HG02763 (cell line): ENCODE results near the gene PARG.
"Not testable (repeated sequence)": the region's sequence is repeated elsewhere in the genome, so short reads cannot be mapped to it uniquely, and the experiment has no call there.

Experiments used
- ATAC-seq: cut with Tn5 transposase; IDR thresholded peaks from one replicate; pipeline ENCODE4 v1.9.1; 2021; ENCODE audit warnings: mild to moderate bottlenecking, moderate library complexity; ENCODE audit not compliant: unreplicated experiment

Gene PARG

DNA sequence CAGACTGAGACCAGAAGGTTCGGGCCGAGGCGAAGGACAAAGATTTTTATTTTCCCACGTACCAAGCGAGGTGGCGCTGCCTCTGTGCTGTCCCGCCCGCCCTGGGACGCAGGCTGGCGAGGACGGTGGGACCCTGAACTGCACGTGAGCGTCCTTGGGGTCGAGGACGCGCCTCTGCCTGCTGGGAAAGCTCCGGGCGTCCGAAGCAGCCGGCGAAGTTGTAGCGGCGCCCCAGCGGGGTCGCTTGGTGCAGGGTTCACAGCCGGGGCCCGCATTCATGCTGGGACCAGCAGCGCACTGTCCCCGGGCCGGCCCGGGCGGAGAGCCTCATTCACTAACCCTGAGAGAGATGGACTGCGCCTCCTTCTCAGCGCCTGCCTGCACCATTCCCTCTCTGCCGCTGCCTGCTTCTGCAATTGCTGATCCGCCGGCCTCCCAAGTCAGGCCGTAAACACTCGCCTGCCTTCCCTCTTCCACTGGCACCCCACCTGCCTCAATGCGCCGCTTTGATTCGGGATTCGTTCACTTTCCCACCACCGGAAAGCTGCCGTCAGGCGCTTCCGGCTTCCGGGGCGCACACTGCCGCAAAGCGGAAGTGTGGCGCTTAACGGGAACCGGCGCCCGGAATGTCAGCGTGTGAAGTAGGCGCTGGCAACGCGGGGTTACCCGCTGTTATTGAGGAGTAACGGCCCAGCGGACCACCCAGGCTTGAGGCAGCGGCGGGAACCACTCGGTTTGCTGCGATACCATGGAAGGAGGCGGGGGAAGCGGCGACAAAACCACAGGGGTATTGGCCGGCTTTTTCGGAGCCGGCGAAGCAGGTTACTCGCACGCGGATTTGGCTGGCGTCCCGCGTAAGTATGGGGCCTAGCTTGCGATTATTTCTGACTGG, at the start of gene PARG, which contains the start of gene TIMM23B:
Gene PARG (minus strand): TSS at position 581 of the 892 bp plus-strand sequence. CDS start 302 bp downstream, at position 279.
Gene TIMM23B (plus strand): TSS at position 607 of the 892 bp plus-strand sequence. CDS start 142 bp downstream, at position 749.
- peak; percentile 76 for ATAC-seq

- ATAC-seq: not testable (repeated sequence)
Observed at GRCh38 chr10:49988376-49988775, 46.5 kb upstream of the PARG start, which contains the start of gene AGAP6. Gene AGAP6 (plus strand): TSS chr10:49988406. CDS start chr10:49988716, 310 bp downstream.

- ATAC-seq: not testable (repeated sequence)
Observed at GRCh38 chr10:49987207-49987606, 45.4 kb upstream of the PARG start.

DNA sequence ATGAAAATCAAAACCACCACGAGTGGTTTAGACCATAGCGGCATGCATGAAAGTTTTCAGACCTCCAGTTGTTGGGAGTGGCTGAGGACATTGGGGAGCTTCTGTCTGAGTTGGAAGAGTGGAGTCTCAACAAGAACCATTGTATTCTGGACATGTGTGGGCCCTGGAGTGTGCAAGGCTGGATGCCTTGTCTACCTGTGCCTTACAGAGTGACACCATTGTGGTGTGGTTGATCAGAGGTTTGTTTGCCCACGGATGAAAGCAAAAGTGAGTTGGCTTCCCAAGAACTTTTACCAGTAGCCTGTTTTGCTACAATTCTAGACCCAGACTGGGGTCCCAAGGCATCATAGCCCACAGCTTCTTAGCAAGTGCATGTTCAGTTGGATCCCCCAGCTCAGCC, 35.9 kb upstream of the PARG start:
- not testable (repeated sequence) for ATAC-seq

DNA sequence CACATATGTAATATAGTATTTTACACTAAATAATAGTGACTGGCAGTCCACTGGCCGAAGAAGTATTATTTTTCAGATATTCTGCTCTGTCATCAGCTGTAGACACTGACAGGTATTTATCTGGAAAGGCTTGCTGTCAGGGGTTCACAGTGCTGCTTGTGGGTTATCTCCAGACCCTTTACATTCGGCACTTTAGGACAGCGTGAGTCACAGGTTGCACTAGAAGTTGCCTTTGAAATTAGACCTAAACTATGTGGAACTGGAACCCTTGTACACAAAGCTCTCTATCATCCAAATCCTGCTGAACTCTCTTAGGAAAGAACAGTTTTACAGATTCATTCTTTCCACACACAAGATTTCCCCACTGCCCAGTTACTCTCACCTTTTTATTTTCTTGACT, 30.3 kb upstream of the PARG start:
- not testable (repeated sequence) for ATAC-seq

- not testable (repeated sequence) for ATAC-seq
Observed at GRCh38 chr10:49971466-49971865, 29.6 kb upstream of the PARG start.

DNA sequence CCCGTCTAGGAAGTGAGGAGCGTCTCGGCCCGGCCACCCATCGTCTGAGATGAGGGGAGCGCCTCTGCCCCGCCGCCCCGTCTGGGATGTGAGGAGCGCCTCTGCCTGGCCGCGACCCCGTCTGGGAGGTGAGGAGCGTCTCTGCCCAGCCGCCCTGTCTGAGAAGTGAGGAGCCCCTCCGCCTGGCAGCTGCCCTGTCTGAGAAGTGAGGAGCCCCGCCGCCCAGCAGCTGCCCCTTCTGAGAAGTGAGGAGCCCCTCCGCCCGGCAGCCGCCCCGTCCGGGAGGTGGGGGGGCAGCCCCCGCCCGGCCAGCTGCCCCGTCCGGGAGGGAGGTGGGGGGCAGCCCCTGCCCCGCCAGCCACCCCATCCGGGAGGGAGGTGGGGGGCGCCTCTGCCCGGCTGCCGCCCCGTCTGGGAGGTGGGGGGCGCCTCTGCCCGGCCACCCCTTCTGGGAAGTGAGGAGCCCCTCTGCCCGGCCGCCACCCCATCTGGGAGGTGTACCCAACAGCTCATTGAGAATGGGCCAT, 28.6 kb upstream of the PARG start:
- ATAC-seq: not testable (repeated sequence)

DNA sequence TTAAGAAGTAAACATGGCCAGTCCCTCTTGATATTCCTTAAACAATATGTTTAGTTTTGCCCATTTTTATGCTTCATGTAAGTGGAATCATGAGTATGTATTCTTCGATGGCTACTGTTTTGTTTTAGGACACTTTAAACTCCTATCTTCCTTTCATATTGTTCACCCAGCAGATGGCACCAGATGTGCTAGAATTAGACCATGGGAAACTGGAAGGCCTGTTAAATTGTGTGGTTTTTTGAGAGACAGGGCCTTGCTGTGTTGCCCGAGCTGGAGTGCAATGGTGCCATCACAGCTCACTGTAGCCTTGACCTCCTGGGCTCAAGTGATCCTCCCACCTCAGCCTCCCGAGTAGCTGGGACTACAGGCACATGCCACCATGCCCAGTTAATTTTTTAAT, 11.3 kb upstream of the PARG start:
- not testable (repeated sequence) for ATAC-seq

DNA sequence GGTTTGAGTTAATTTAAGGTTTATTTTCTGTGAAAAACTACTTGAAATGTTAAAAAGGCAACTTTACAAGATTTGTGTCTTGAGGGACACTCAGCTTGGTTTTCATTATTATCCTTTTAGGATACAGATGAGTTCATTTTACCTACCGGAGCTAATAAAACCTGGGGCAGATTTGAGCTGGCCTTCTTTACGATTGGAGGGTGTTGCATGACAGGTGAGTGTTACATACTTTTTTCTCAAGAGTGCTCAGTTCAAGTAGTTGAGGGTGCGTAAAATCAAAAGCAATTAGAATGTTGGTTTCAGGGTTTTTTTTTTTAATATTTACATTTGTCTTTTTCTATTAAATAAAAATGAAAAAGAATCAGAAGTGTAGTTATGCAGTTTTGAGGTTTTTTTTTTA, 10.2 kb upstream of the PARG start:
- ATAC-seq: not testable (repeated sequence)

GRCh38 chr10:49948737-49949136, 6.9 kb upstream of the PARG start:
- not testable (repeated sequence) for ATAC-seq

DNA sequence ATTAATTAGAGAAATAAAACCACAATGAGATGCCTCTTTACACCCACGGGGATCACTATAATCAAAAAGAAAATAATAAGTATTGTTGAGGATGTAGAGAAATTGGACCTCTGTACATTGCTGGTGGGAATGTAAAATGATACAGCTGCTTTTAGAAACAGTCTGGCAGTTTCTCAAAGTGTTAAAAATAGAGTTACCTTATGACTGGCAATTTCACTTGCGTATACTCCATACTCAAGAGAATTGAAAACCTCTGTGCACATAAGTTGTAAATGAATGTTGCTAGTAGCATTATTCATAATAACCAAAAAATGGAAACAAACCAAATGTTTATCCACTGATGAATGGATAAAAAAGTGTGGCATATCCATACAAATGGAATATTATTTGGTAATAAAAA, 6.3 kb upstream of the PARG start:
- peak; percentile 57 for ATAC-seq

- not testable (repeated sequence) for ATAC-seq
Observed at GRCh38 chr10:49943607-49944006, 1.8 kb upstream of the PARG start.

- ATAC-seq: not testable (repeated sequence)
Observed at GRCh38 chr10:49942339-49942705, 495 bp upstream of the PARG start.

DNA sequence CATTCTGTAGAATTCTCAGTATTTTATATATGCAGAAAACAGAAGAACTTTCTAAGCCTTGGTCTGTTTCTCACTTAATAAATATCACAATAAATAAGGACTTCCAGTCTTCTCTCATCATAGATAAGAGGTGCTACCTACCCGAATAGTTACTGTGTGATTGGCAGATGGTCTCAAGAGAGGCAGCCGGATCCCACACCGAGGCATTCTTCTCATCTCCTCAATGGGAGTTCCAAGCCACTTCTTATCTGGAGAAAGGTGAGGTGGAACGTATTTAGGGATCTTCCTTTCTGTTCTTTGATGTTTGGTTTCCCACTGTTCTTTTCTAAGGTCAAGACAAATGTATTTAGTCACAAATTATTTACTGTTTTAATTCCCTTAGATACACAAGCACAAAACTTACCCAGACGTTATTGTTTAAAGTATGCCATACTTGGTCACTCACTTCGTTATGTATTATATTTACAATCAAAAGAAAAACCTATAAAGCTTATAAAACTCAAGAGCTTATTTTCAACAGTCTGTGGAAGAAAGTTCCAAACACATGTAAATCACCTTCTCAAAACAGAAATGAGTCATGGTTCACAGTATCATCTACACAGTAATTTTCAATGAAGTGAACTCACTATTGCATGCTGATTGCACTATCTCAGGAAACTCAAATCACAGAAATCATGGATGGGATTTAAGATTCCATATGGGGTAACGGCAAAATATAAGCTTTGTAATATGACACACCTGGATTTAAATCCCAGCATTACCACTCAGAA, 9.7 kb downstream of the PARG start:
- not testable (repeated sequence) for ATAC-seq

DNA sequence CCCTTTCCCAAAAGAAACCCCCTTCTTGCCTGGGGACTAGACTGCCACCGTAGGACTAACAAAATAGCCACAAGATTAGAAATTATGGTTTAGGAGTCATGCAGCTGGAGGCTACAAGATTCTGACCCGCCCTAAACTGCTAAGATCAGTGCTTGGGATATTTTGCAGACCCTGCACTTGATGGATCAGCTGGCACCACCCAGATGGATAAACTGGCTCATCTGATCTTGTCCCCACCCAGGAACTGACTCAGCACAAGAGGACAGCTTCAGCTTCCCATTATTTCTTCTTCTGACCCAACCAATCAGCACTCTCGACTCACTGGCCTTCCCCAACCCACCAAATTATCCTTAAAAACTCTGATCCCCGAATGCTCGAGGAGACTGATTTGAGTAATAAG, 10.6 kb downstream of the PARG start:
- not testable (repeated sequence) for ATAC-seq

DNA sequence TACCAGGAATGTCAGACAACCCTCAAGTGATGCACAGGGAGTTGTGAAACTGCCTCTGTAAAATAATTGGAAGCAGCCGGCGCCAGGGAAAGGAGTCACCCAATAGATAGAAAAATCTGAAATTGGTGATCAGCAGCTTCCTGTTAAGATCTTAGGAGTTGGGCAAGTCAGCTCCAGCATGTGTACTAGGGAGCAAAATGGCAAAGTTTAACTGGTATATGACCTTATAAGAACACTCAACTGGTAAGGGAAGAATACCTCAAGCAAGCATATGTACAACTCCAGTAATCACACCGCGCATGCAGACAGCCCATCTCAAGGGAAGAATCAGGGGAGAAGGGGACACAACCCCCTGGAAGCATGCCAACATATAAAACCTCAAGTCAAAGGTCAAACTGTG, 18.3 kb downstream of the PARG start:
- not testable (repeated sequence) for ATAC-seq

- ATAC-seq: not testable (repeated sequence)
Observed at GRCh38 chr10:49922041-49922440, 19.8 kb downstream of the PARG start.

GRCh38 chr10:49917927-49918326, 23.9 kb downstream of the PARG start:
- ATAC-seq: not testable (repeated sequence)

- not testable (repeated sequence) for ATAC-seq
Observed at GRCh38 chr10:49916451-49916850, 25.4 kb downstream of the PARG start.

GRCh38 chr10:49910295-49910694, 31.5 kb downstream of the PARG start:
- not testable (repeated sequence) for ATAC-seq
